ENCODE data around the gene PLEKHH1.

The PLEKHH1 gene

GRCh38 chr14:67514650-67515385 lies 18.3 kb upstream of the PLEKHH1 start:
- peak; percentile 64 to 78 for DNase-seq (ENCODE audit: low read depth in 1 of 2, low spot score in 1 of 2)
- TF ChIP-seq JUND (IDR thresholded peaks at IDR 0.05; ENCODE audit: low read depth): no peak
- in situ Hi-C loops (cut with HindIII; ENCODE audit: low pct_unique_long_range_greater_than_20kb, low sequenced_read_pairs): no loop called here

- TF ChIP-seq JUND (IDR thresholded peaks at IDR 0.05; ENCODE audit: low read depth): no peak
- in situ Hi-C loops (cut with HindIII; ENCODE audit: low pct_unique_long_range_greater_than_20kb, low sequenced_read_pairs): no loop called here
- DNase-seq (ENCODE audit: low read depth in 1 of 2, low spot score in 1 of 2): peak; percentile 54 to 60
Observed at GRCh38 chr14:67515386-67516079, 17.6 kb upstream of the PLEKHH1 start.

- in situ Hi-C loops (cut with HindIII; ENCODE audit: low pct_unique_long_range_greater_than_20kb, low sequenced_read_pairs): no loop called here
- DNase-seq (ENCODE audit: low read depth in 1 of 2, low spot score in 1 of 2): no peak
Observed at GRCh38 chr14:67516676-67517075, 16.4 kb upstream of the PLEKHH1 start.

GRCh38 chr14:67517083-67517482 lies 16.0 kb upstream of the PLEKHH1 start:
- peak in 1 of 2 experiments; percentile 36 for DNase-seq (ENCODE audit: low read depth in 1 of 2, low spot score in 1 of 2)
- TF ChIP-seq JUND (IDR thresholded peaks at IDR 0.05; ENCODE audit: low read depth): no peak
- in situ Hi-C loops (cut with HindIII; ENCODE audit: low pct_unique_long_range_greater_than_20kb, low sequenced_read_pairs): no loop called here

More at GRCh38 chr14:67516676-67517075, 16.4 kb upstream of the PLEKHH1 start:
- no peak for TF ChIP-seq JUND (IDR thresholded peaks at IDR 0.05; ENCODE audit: low read depth)

- in situ Hi-C loops (cut with HindIII; ENCODE audit: low pct_unique_long_range_greater_than_20kb, low sequenced_read_pairs): no loop called here
- no peak for DNase-seq (ENCODE audit: low read depth in 1 of 2, low spot score in 1 of 2)
- TF ChIP-seq JUND (IDR thresholded peaks at IDR 0.05; ENCODE audit: low read depth): no peak
Observed at GRCh38 chr14:67519406-67519805, 13.7 kb upstream of the PLEKHH1 start.

GRCh38 chr14:67520482-67520881 lies 12.6 kb upstream of the PLEKHH1 start:
- no peak for DNase-seq (ENCODE audit: low read depth in 1 of 2, low spot score in 1 of 2)

GRCh38 chr14:67522270-67522669 lies 10.8 kb upstream of the PLEKHH1 start:
- no peak for TF ChIP-seq JUND (IDR thresholded peaks at IDR 0.05; ENCODE audit: low read depth)
- in situ Hi-C loops (cut with HindIII; ENCODE audit: low pct_unique_long_range_greater_than_20kb, low sequenced_read_pairs): no loop called here
- no peak for DNase-seq (ENCODE audit: low read depth in 1 of 2, low spot score in 1 of 2)

More at GRCh38 chr14:67520482-67520881, 12.6 kb upstream of the PLEKHH1 start:
- in situ Hi-C loops (cut with HindIII; ENCODE audit: low pct_unique_long_range_greater_than_20kb, low sequenced_read_pairs): no loop called here
- TF ChIP-seq JUND (IDR thresholded peaks at IDR 0.05; ENCODE audit: low read depth): no peak

GRCh38 chr14:67523764-67524633 lies 9.1 kb upstream of the PLEKHH1 start:
- DNase-seq (ENCODE audit: low read depth in 1 of 2, low spot score in 1 of 2): no peak
- in situ Hi-C loops (cut with HindIII; ENCODE audit: low pct_unique_long_range_greater_than_20kb, low sequenced_read_pairs): no loop called here
- TF ChIP-seq JUND (IDR thresholded peaks at IDR 0.05; ENCODE audit: low read depth): no peak

GRCh38 chr14:67524634-67524963 lies 8.5 kb upstream of the PLEKHH1 start:
- no peak for DNase-seq (ENCODE audit: low read depth in 1 of 2, low spot score in 1 of 2)
- in situ Hi-C loops (cut with HindIII; ENCODE audit: low pct_unique_long_range_greater_than_20kb, low sequenced_read_pairs): no loop called here
- no peak for TF ChIP-seq JUND (IDR thresholded peaks at IDR 0.05; ENCODE audit: low read depth)

- in situ Hi-C loops (cut with HindIII; ENCODE audit: low pct_unique_long_range_greater_than_20kb, low sequenced_read_pairs): no loop called here
- DNase-seq (ENCODE audit: low read depth in 1 of 2, low spot score in 1 of 2): no peak
- TF ChIP-seq JUND (IDR thresholded peaks at IDR 0.05; ENCODE audit: low read depth): no peak
Observed at GRCh38 chr14:67525389-67525788, 7.7 kb upstream of the PLEKHH1 start.

GRCh38 chr14:67526181-67526580 lies 6.9 kb upstream of the PLEKHH1 start:
- DNase-seq (ENCODE audit: low read depth in 1 of 2, low spot score in 1 of 2): no peak
- TF ChIP-seq JUND (IDR thresholded peaks at IDR 0.05; ENCODE audit: low read depth): no peak
- in situ Hi-C loops (cut with HindIII; ENCODE audit: low pct_unique_long_range_greater_than_20kb, low sequenced_read_pairs): no loop called here

- in situ Hi-C loops (cut with HindIII; ENCODE audit: low pct_unique_long_range_greater_than_20kb, low sequenced_read_pairs): no loop called here
- TF ChIP-seq JUND (IDR thresholded peaks at IDR 0.05; ENCODE audit: low read depth): no peak
- DNase-seq (ENCODE audit: low read depth in 1 of 2, low spot score in 1 of 2): peak; percentile 57 to 77
Observed at GRCh38 chr14:67526676-67527459, 6.2 kb upstream of the PLEKHH1 start.
